Stimulated activated CD4-positive, alpha-beta T cell treated with anti-CD3 and anti-CD28 coated beads, Interleukin-4, amount 100 ng/mL, for 48 hours (primary cell): ENCODE data around the gene LHFPL4.

ENCODE experiments used
- DNase-seq, 2 donors: peaks; one replicate each; pipeline ENCODE4 v3.0.0-alpha.2; 2020; ENCODE audit warnings: low read depth in 2 of 2

Gene LHFPL4

DNA sequence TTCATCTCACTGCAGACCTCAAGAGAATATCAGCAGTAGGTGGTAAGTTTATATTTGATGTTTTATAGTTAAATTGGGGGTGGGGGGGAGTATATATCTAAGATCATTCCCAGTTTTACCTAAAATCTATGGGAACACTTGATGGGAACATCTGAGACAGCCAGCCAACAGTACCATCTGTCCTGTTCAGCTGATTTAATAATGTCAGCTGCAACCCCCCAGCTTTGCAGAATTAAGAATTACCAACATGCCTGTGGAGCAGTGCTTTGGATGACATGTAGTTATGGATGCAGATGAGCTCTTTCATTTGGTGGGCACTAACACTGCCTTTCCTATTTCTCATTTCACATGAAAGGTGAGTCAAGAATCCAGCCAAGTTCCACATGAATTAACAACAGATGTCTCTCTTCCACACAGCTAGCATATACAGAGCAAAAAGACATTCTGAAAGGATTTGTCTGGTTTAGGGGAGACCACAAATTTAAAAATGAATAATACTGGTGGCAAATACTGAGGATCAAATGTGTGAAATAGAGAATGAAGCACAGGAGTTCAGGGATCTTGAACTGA lies 80.0 kb downstream of the LHFPL4 start:
- DNase-seq = no peak

GRCh38 chr3:9469986-9470385 lies 83.6 kb downstream of the LHFPL4 start:
- no peak for DNase-seq

- peak in 1 of 2 donors; percentile 21 for DNase-seq
Observed at GRCh38 chr3:9468460-9468859, 85.2 kb downstream of the LHFPL4 start.

GRCh38 chr3:9467451-9467850 lies 86.2 kb downstream of the LHFPL4 start:
- DNase-seq = no peak

GRCh38 chr3:9455596-9456131 lies 98.0 kb downstream of the LHFPL4 start:
- DNase-seq = no peak

GRCh38 chr3:9452417-9452816 lies 101.2 kb downstream of the LHFPL4 start:
- DNase-seq = no peak

GRCh38 chr3:9450991-9451390 lies 102.6 kb downstream of the LHFPL4 start:
- DNase-seq = no peak

DNA sequence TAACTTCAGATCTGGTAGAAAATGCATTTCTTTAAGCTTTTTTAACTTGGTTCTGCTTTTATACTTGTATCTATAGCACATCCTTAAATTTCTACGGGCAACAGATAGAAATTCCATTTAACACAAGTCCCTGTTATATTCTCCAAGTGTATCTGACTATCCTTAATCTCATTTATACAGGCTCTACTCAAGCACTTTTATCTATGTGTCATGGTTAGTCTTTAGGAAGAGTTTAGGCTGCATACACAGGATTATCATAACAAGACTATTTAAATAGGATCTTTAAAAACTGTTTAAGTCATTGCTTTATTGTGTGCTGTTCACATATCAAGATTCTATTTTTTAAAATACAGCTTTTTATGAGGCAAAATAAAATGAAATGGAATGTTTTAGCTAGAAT lies 103.5 kb downstream of the LHFPL4 start:
- no peak for DNase-seq

GRCh38 chr3:9448643-9449042 lies 105.0 kb downstream of the LHFPL4 start:
- DNase-seq = no peak
